Liver (tissue), 9 donors: ENCODE results near the gene WLS. TPM values are rescaled to one million over a fixed set of nuclear protein-coding genes. Genes with fewer than 3 reads are reported as not detected.

Experiments used
- DNase-seq: peaks from one replicate; pipeline ENCODE4 v3.0.0-alpha.2; 2017; ENCODE audit warnings: low spot score
- H3K27ac ChIP-seq, 2 donors: one replicate each; pipeline ENCODE4 v1.7.0; 2013; ENCODE audit warnings: inconsistent platforms in 2 of 2, low read length in 2 of 2, control low read depth in 1 of 2, low read depth in 1 of 2, mild to moderate bottlenecking in 1 of 2
- H3K27me3 ChIP-seq, 4 donors: one replicate each; pipeline versions ENCODE4 v1.6.1 to v1.7.0; 2013; ENCODE audit warnings: low read length in 3 of 4, inconsistent platforms in 1 of 4, mild to moderate bottlenecking in 1 of 4, moderate library complexity in 1 of 4; ENCODE audit not compliant: control insufficient read depth in 4 of 4, insufficient read depth in 4 of 4
- H3K36me3 ChIP-seq, 4 donors: one replicate each; pipeline versions ENCODE4 v1.6.1 to v1.7.0; 2013; ENCODE audit warnings: low read length in 3 of 4, mild to moderate bottlenecking in 3 of 4, low read depth in 1 of 4, moderate library complexity in 1 of 4; ENCODE audit not compliant: control insufficient read depth in 4 of 4, insufficient read depth in 3 of 4
- H3K4me1 ChIP-seq, 4 donors: one replicate each; pipeline versions ENCODE4 v1.6.1 to v1.7.0; 2013; ENCODE audit warnings: low read length in 3 of 4, mild to moderate bottlenecking in 3 of 4, moderate library complexity in 1 of 4; ENCODE audit not compliant: control insufficient read depth in 4 of 4, insufficient read depth in 4 of 4
- H3K4me3 ChIP-seq, 3 donors: one replicate each; pipeline versions ENCODE4 v1.6.1 to v1.7.0; 2013; ENCODE audit warnings: low read length in 3 of 3, control low read depth in 1 of 3, low read depth in 1 of 3, mild to moderate bottlenecking in 1 of 3
- H3K9ac ChIP-seq, 2 donors: one replicate each; pipeline ENCODE4 v1.7.0; 2013; ENCODE audit warnings: low read length in 2 of 2, mild to moderate bottlenecking in 2 of 2, moderate library complexity in 2 of 2, control low read depth in 1 of 2, low read depth in 1 of 2
- H3K9me3 ChIP-seq, 4 donors: one replicate each; pipeline versions ENCODE4 v1.6.1 to v1.7.0; 2013; ENCODE audit warnings: low read length in 3 of 4; ENCODE audit not compliant: control insufficient read depth in 4 of 4
- EGR1 ChIP-seq, 2 donors: IDR thresholded peaks; 2 replicates each; pipeline ENCODE4 v1.6.1; 2016 to 2018; ENCODE audit warnings: antibody characterized with exemption in 2 of 2, low read depth in 2 of 2
- FOXA2 ChIP-seq: IDR thresholded peaks from 2 replicates; pipeline ENCODE4 v1.6.1; 2016; ENCODE audit warnings: antibody characterized with exemption
- HNF4A ChIP-seq, 2 donors: conservative IDR thresholded peaks; 2 replicates each; pipeline ENCODE4 v1.6.1; 2016; ENCODE audit warnings: antibody characterized with exemption in 2 of 2, mild to moderate bottlenecking in 2 of 2
- HNF4G ChIP-seq: IDR thresholded peaks from 2 replicates; pipeline ENCODE4 v1.6.1; 2016; ENCODE audit warnings: antibody characterized with exemption
- NR2F2 ChIP-seq: IDR thresholded peaks from 2 replicates; pipeline ENCODE4 v1.6.1; 2016; ENCODE audit warnings: antibody characterized with exemption
- SP1 ChIP-seq: IDR thresholded peaks from 2 replicates; pipeline ENCODE4 v1.6.1; 2018; ENCODE audit warnings: antibody characterized with exemption, mild to moderate bottlenecking
- YY1 ChIP-seq: IDR thresholded peaks from 2 replicates; pipeline ENCODE4 v1.6.1; 2016; ENCODE audit warnings: antibody characterized with exemption, mild to moderate bottlenecking
- WGBS: extraction: QIAGEN DNeasy Blood & Tissue Kit; methylation state at CpG from one replicate; pipeline ENCODE4 v1.1.7; 2013; 5-methylcytosine and 5-hydroxymethylcytosine counted together
- polyA plus RNA-seq, 2 donors: library from polyadenylated mRNA; stranded (reverse) in 1 of 2; unstranded in 1 of 2; fragments of 200-250 nt in 1 of 2; fragments of >200 nt in 1 of 2; fragmentation: Nextera tagmentation in 1 of 2; extraction: Ambion mirVana in 1 of 2; gene quantifications; one replicate each; pipeline versions ENCODE4 v1.2.1 to v1.2.3, GENCODE V29; 2013 to 2015
- total RNA-seq, 2 donors: library from RNA; depleted of rRNA; stranded (reverse); fragments of >200 nt; gene quantifications; one replicate each; pipeline ENCODE4 v1.2.3, GENCODE V29; 2014
- TF ChIP-seq, protein P1 (sequence below): IDR thresholded peaks from 2 replicates; pipeline ENCODE4 v1.6.1; 2016; ENCODE audit warnings: antibody characterized with exemption, mild to moderate bottlenecking
- TF ChIP-seq, protein P2 (sequence below): IDR thresholded peaks from 2 replicates; pipeline ENCODE4 v1.6.1; 2016; ENCODE audit warnings: antibody characterized with exemption
- donor health status: healthy.
- donor health status: healthy.
- donor health status: healthy.
- donor health status: healthy.
- donor health status: healthy.

The WLS gene
- total and polyA plus RNA-seq, 4 donors, result 3.2 to 12.5 (median 7.7) TPM

GRCh38 chr1:68233202-68233601, 879 bp upstream of the WLS start:
- Histone ChIP-seq H3K4me1 (peaks cover 0 to 17% (median 12%) of the 10 kb centered on the region in 4 donors), H3K36me3 (no peaks in the 10 kb centered on the region), H3K4me3 (no peak overlapping the region), H3K9ac (no peak overlapping the region), H3K27ac (no peak overlapping the region), H3K27me3 (no peaks in the 10 kb centered on the region), H3K9me3 (no peaks in the 10 kb centered on the region)
- WGBS, result 68% methylated on average over 1 of the region's 1 CpG
- no peak for DNase-seq
- no peak for TF ChIP-seq YY1
- TF ChIP-seq HNF4G, result no peak

DNA sequence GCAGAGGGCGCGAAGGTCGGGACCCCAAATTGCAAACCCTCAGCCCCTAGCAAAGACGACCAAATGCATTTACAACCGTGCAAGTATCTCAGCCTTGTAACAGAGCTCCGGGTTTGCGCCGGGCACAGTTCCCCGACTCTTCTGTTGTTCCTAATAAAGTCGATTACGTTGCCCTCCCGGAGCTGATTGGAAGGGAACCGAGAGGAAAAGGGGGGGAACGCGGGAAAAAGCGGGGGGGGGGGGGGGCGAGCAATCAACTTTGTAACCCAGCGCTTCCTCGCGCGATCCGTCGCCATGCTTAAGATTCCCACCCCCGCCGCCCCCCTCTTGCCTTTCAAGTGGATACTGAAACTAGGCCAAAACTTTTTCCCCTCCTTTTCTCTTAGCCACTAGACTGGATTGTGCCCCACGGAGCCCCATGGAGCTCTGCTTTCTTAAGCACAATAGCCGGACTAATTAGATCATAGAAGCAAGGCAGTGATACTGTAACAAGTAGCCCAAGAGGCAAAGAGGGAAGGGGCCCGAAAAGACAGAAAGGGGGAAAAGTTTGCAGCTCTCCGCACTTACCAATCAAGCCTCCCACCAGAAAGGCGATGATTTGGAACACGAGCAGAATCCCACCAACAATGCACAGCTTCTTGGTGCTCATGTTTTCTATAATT, 565 bp downstream of the WLS start:
- Histone ChIP-seq H3K9ac (peak overlapping the region; percentile 75 to 90), H3K4me3 (peak overlapping the region; percentile 76 to 90 (median 76)), H3K27me3 (no peaks in the 10 kb centered on the region), H3K4me1 (peaks cover 0 to 17% (median 12%) of the 10 kb centered on the region in 4 donors), H3K27ac (peak overlapping the region; percentile 61 to 69), H3K9me3 (no peaks in the 10 kb centered on the region), H3K36me3 (no peaks in the 10 kb centered on the region)
- TF ChIP-seq, protein P1, sequence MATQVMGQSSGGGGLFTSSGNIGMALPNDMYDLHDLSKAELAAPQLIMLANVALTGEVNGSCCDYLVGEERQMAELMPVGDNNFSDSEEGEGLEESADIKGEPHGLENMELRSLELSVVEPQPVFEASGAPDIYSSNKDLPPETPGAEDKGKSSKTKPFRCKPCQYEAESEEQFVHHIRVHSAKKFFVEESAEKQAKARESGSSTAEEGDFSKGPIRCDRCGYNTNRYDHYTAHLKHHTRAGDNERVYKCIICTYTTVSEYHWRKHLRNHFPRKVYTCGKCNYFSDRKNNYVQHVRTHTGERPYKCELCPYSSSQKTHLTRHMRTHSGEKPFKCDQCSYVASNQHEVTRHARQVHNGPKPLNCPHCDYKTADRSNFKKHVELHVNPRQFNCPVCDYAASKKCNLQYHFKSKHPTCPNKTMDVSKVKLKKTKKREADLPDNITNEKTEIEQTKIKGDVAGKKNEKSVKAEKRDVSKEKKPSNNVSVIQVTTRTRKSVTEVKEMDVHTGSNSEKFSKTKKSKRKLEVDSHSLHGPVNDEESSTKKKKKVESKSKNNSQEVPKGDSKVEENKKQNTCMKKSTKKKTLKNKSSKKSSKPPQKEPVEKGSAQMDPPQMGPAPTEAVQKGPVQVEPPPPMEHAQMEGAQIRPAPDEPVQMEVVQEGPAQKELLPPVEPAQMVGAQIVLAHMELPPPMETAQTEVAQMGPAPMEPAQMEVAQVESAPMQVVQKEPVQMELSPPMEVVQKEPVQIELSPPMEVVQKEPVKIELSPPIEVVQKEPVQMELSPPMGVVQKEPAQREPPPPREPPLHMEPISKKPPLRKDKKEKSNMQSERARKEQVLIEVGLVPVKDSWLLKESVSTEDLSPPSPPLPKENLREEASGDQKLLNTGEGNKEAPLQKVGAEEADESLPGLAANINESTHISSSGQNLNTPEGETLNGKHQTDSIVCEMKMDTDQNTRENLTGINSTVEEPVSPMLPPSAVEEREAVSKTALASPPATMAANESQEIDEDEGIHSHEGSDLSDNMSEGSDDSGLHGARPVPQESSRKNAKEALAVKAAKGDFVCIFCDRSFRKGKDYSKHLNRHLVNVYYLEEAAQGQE, result peak; percentile 10
- no peak for TF ChIP-seq HNF4A (conservative IDR thresholded peaks at IDR 0.05)
- no peak for DNase-seq
- under 1% methylated on average over 31 of the region's 31 CpGs for WGBS

GRCh38 chr1:68230901-68231626, 1.3 kb downstream of the WLS start:
- peaks cover 0 to 17% (median 12%) of the 10 kb centered on the region in 4 donors for H3K4me1 ChIP-seq
- H3K27ac ChIP-seq, result peak overlapping the region in 1 of 2 donors; percentile 69
- 2% methylated on average over 62 of the region's 62 CpGs for WGBS
- no peaks in the 10 kb centered on the region for H3K27me3 ChIP-seq
- H3K9ac ChIP-seq, result peak overlapping the region in 1 of 2 donors; percentile 71
- H3K36me3 ChIP-seq, result no peaks in the 10 kb centered on the region
- no peak for TF ChIP-seq NR2F2
- no peaks in the 10 kb centered on the region for H3K9me3 ChIP-seq
- H3K4me3 ChIP-seq, result peak overlapping the region; percentile 76 to 90 (median 76)
- no peak for DNase-seq

GRCh38 chr1:68230484-68230802, 1.9 kb downstream of the WLS start:
- Histone ChIP-seq H3K9me3 (no peaks in the 10 kb centered on the region), H3K27me3 (no peaks in the 10 kb centered on the region), H3K4me1 (peaks cover 0 to 17% (median 12%) of the 10 kb centered on the region in 4 donors), H3K4me3 (peak overlapping the region in 2 of 3 donors; percentile 76 to 90), H3K9ac (no peak overlapping the region), H3K27ac (no peak overlapping the region), H3K36me3 (no peaks in the 10 kb centered on the region)
- WGBS, result 27% methylated on average over 7 of the region's 7 CpGs
- DNase-seq, result no peak
- TF ChIP-seq HNF4G (no peak), EGR1 (IDR thresholded peaks at IDR 0.05; ENCODE audit: low read depth in 2 of 2) (no peak), FOXA2 (no peak), SP1 (no peak), HNF4A (conservative IDR thresholded peaks at IDR 0.05) (no peak)
- TF ChIP-seq, protein P2, sequence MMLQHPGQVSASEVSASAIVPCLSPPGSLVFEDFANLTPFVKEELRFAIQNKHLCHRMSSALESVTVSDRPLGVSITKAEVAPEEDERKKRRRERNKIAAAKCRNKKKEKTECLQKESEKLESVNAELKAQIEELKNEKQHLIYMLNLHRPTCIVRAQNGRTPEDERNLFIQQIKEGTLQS, result no peak
